Esophagus (tissue), 2 donors: ENCODE measurements around the gene AKAP5. TPM values are rescaled to one million over a fixed set of nuclear protein-coding genes. Genes with fewer than 3 reads are reported as not detected.

Experiments used
- H3K27ac ChIP-seq, 2 donors: one replicate each; pipeline ENCODE4 v1.5.1; 2013; ENCODE audit warnings: low read depth in 2 of 2, mild to moderate bottlenecking in 2 of 2, inconsistent platforms in 1 of 2, low read length in 1 of 2, moderate library complexity in 1 of 2
- H3K27me3 ChIP-seq, 2 donors: one replicate each; pipeline ENCODE4 v1.6.1; 2013; ENCODE audit warnings: low read length in 2 of 2, control low read depth in 1 of 2, mild to moderate bottlenecking in 1 of 2; ENCODE audit not compliant: insufficient read depth in 2 of 2, control insufficient read depth in 1 of 2
- H3K36me3 ChIP-seq, 2 donors: one replicate each; pipeline ENCODE4 v1.6.1; 2013; ENCODE audit warnings: low read length in 1 of 2; ENCODE audit not compliant: control insufficient read depth in 2 of 2, insufficient read depth in 2 of 2
- H3K4me1 ChIP-seq, 2 donors: one replicate each; pipeline ENCODE4 v1.6.1; 2013; ENCODE audit warnings: low read length in 1 of 2; ENCODE audit not compliant: control insufficient read depth in 2 of 2, insufficient read depth in 2 of 2
- H3K4me3 ChIP-seq, 2 donors: one replicate each; pipeline ENCODE4 v1.5.1; 2013; ENCODE audit warnings: low read length in 2 of 2, mild to moderate bottlenecking in 2 of 2, low read depth in 1 of 2, moderate library complexity in 1 of 2
- H3K9me3 ChIP-seq, 2 donors: one replicate each; pipeline ENCODE4 v1.6.1; 2013; ENCODE audit warnings: mild to moderate bottlenecking in 2 of 2, low read depth in 1 of 2, low read length in 1 of 2, moderate library complexity in 1 of 2; ENCODE audit not compliant: control insufficient read depth in 2 of 2, insufficient read depth in 1 of 2
- WGBS, 2 donors: extraction: QIAGEN DNeasy Blood & Tissue Kit; methylation state at CpG; one replicate each; pipeline ENCODE4 v1.1.7; 2013; 5-methylcytosine and 5-hydroxymethylcytosine counted together
- polyA plus RNA-seq, 2 donors: library from polyadenylated mRNA; stranded (reverse); fragments of 200-250 nt; gene quantifications; one replicate each; pipeline ENCODE4 v1.2.3, GENCODE V29; 2013
- donor health status: healthy with polysubstance abuse.
- donor health status: Bipolar disorder and iron deficiency.

The AKAP5 gene
- polyA plus RNA-seq, 2 donors: 0.04 to 0.06 TPM

DNA sequence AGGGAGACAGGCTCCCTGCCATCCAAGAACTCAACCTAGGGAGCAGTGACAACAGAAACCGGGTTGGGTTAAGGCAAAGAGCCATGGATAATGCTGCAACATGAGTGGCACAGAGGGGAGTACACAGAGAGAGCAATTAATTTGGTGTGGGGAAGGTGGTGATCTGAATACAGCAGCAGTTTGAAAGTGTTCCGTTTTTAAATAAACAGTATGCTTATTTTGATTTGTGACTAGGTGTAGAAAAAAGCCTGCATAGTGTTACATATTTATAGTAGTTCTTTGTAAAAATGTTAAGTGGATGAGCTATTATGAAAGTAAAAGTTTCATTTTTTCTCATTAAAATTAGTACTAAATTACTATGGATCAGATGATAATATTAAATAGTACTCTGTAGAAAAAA, 8.7 kb downstream of the AKAP5 start:
- H3K27ac ChIP-seq: no peak overlapping the region
- peaks cover 0 to 2% of the 10 kb centered on the region in 2 donors for H3K36me3 ChIP-seq
- H3K9me3 ChIP-seq: no peaks in the 10 kb centered on the region
- no peaks in the 10 kb centered on the region for H3K27me3 ChIP-seq
- WGBS, 2 donors: 59 to 62% methylated on average over 2 of the region's 2 CpGs
- no peak overlapping the region for H3K4me3 ChIP-seq
- H3K4me1 ChIP-seq: peaks cover 0 to 2% of the 10 kb centered on the region in 2 donors

DNA sequence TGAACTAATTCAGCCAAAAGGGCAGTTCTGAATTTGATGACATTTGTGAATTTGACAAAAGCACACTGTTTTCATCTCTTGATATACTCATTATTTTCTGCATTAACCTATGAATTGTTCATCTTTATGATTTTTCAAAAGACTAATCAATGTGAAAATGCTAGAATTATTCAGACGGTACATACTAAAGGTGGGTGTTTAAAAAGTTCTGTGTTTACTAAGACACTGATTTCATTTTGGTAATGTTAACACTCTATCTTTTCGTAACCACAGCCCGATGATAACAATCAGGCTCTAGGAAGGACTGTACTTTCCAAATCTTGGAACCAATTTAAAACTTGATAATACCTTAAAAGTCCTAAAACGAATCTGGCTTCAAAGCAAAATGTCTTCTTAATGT, 9.4 kb downstream of the AKAP5 start:
- Histone ChIP-seq H3K27me3 (no peaks in the 10 kb centered on the region), H3K9me3 (no peaks in the 10 kb centered on the region), H3K36me3 (peaks cover 0 to 2% of the 10 kb centered on the region in 2 donors), H3K4me3 (no peak overlapping the region), H3K27ac (no peak overlapping the region), H3K4me1 (peaks cover 0 to 2% of the 10 kb centered on the region in 2 donors)
- WGBS, 2 donors: 72 to 73% methylated on average over 4 of the region's 4 CpGs

DNA sequence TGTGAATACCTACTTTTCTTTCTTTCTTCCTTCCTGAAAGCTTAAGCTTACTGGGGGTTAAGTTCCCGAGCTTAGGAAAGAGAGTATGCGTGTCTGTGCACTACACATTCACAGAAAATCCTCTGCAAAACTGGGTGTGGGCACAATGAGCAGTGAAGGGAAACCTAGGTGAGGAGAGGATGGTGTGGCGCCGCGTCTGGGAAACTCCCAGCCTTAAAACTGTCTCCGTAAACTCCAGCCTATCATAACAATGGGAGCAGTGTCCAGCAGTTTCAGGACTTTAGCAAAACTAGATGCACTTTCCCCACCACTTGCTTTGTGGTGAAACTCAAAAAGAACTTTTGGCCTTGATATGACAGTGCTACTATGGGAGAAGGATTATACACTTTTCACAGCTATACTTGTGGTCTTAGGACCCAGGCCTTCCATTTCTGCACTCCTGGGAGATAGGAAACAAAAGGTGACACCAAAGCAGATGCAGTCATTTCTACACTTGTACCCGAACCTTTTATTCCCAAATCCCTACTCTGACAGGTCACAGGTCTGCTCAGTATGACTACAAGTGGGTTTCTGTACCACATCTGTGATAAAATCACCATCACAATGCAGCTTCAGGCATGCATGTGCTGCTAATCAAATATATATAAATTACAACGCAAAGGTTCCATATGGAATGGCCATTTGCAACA, 10.4 kb downstream of the AKAP5 start:
- Histone ChIP-seq H3K4me3 (no peak overlapping the region), H3K36me3 (peaks cover 0 to 2% of the 10 kb centered on the region in 2 donors), H3K4me1 (peaks cover 0 to 2% of the 10 kb centered on the region in 2 donors), H3K9me3 (no peaks in the 10 kb centered on the region), H3K27me3 (no peaks in the 10 kb centered on the region), H3K27ac (no peak overlapping the region)
- WGBS, 2 donors: 85 to 87% methylated on average over 8 of the region's 8 CpGs

DNA sequence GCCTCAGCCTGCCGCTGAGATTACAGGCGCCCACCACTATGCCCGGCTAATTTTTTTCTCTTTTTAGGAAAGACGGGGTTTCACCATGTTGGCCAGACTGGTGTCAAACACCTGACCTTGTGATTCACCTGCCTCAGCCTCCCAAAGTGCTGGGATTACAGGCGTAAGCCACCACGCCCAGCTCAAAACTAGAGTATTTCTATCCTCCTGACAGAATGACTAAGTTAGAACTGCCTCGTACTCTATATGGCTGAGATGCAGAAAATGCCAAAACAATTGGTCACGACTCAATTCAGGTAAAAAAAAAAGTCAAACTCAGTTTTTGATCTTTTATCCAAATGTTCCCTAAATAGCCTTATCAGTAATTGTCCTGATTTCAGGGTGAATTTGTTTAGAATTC, 11.1 kb downstream of the AKAP5 start:
- peaks cover 0 to 2% of the 10 kb centered on the region in 2 donors for H3K36me3 ChIP-seq
- H3K4me3 ChIP-seq: no peak overlapping the region
- H3K27me3 ChIP-seq: no peaks in the 10 kb centered on the region
- peaks cover 0 to 2% of the 10 kb centered on the region in 2 donors for H3K4me1 ChIP-seq
- H3K9me3 ChIP-seq: no peaks in the 10 kb centered on the region
- WGBS, 2 donors: 86 to 91% methylated on average over 8 of the region's 8 CpGs
- no peak overlapping the region for H3K27ac ChIP-seq

DNA sequence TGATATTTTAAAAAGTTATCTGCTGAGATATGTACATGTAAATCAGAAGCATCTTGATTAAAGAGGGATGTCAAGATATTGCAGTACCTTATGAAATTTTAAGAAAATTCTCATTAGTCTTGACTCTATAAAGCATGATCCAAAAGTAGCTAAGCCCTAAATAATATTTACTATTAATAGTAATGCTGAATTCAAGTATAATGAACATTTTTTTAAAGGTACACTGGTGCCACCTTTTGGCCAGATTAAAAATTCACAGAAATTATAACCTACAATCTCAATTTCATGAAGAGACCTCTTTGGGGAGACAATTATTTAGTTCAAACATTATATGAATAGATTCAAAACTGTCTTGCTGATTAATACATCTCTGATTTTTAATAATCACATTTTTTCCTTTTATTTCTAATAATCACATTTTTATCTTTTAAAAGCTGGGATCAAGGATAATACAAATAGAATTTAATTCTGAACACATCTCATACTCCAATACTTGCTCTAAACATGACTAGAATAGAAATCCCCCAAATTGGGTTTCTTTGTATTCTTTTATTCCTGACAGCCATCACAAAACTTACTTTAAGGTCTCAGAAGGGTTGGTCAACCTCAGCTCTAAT, 13.4 kb downstream of the AKAP5 start:
- peaks cover 0 to 2% of the 10 kb centered on the region in 2 donors for H3K4me1 ChIP-seq
- H3K9me3 ChIP-seq: no peaks in the 10 kb centered on the region
- no peak overlapping the region for H3K4me3 ChIP-seq

DNA sequence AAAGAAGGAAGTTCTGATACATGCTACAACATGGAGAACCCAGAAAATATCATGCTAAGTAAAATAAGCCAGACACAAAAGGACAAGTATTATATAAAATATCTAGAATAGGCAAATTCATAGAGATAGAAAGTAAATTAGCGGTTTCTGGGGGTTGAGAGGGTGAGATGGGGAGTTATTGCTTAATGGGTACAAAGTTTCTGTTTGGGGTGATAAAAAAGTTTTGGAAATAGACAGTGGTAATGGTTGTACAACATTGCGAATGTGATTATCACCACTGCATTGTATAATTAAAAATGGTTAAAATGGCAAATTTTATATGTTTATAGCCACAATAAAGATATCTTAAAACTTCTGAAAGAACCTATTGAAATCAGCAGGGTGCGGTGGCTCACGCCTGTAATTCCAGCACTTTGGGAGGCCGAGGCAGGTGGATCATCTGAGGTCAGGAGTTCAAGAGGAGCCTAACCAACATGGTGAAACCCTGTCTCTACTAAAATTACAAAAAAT, 23.3 kb downstream of the AKAP5 start:
- no peak overlapping the region for H3K4me3 ChIP-seq
- no peaks in the 10 kb centered on the region for H3K9me3 ChIP-seq
- 80 to 86% methylated on average over 5 of the region's 5 CpGs for WGBS, 2 donors
- no peak overlapping the region for H3K27ac ChIP-seq
- no peaks in the 10 kb centered on the region for H3K27me3 ChIP-seq
- H3K4me1 ChIP-seq: no peaks in the 10 kb centered on the region
- H3K36me3 ChIP-seq: peaks cover 6 to 13% of the 10 kb centered on the region in 2 donors

More for the DNA sequence above, 13.4 kb downstream of the AKAP5 start:
- Histone ChIP-seq H3K36me3 (peaks cover 0 to 2% of the 10 kb centered on the region in 2 donors), H3K27me3 (no peaks in the 10 kb centered on the region), H3K27ac (no peak overlapping the region)

DNA sequence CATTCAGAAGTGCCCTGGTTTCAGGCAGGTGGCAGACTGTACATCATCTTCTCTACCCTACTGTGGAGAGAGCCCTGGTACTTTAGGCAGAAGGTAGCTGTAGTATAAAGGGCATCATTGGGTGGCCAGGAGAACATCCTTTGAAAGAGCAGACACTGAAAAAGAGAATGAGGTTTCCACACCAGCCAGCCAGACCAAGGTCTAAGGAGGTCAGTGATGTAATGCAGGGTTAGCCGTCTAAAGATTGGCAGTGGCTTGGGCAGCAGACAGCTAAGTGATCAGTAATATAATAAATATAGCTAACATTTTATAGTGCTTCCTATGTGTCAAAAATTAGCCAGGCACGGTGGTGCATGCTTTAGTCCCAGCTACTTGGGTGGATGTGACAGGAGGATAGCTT, 26.3 kb downstream of the AKAP5 start:
- 83 to 86% methylated on average over 2 of the region's 2 CpGs for WGBS, 2 donors
- no peak overlapping the region for H3K27ac ChIP-seq
- peaks cover 6 to 13% of the 10 kb centered on the region in 2 donors for H3K36me3 ChIP-seq
- H3K27me3 ChIP-seq: no peaks in the 10 kb centered on the region
- H3K4me1 ChIP-seq: no peaks in the 10 kb centered on the region
- H3K9me3 ChIP-seq: no peaks in the 10 kb centered on the region
- H3K4me3 ChIP-seq: no peak overlapping the region

DNA sequence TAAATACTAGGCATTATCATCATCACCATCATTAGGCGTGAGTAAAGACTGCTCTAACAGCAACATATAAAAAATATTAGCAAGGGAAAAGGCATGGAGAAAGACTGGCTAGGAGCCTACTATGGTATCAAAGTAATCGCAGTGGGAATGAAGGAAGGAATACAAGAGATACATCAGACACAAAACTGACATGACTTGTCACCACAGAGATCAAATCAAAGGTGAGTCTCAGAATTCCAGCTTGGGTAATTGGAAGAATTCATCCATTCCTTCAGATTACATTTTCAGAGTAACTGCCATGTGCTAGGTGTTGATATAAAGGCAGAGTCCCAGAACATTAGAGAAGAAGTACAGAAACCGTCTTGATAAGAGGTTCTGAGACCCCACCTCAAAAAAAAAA, 28.2 kb downstream of the AKAP5 start:
- 91 to 96% methylated on average over 3 of the region's 3 CpGs for WGBS, 2 donors
- Histone ChIP-seq H3K27me3 (no peaks in the 10 kb centered on the region), H3K27ac (no peak overlapping the region), H3K9me3 (no peaks in the 10 kb centered on the region), H3K4me3 (no peak overlapping the region), H3K4me1 (no peaks in the 10 kb centered on the region), H3K36me3 (peaks cover 0 to 3% of the 10 kb centered on the region in 2 donors)

DNA sequence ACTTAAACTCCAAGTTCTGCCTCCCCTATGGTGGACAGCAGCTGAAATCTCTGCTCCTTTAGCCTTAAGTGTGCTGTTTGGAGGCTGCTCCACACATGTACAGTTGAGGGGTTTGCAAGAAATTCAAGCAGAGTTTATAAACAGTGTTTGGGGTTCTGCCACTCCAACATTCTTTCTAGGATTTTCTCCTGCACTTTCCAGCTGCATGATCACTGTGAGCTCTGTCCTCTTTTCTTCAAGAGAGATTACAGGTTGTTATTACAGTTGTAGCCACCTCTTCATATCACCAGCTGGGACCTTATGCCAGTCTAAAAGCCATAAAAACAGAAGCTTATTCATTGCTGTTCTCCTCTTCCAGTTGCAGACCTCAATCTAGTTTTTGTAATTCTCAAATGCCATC, 30.0 kb downstream of the AKAP5 start:
- Histone ChIP-seq H3K27me3 (no peaks in the 10 kb centered on the region), H3K4me3 (no peak overlapping the region), H3K36me3 (peaks cover 0 to 3% of the 10 kb centered on the region in 2 donors), H3K4me1 (no peaks in the 10 kb centered on the region), H3K27ac (no peak overlapping the region), H3K9me3 (no peaks in the 10 kb centered on the region)

DNA sequence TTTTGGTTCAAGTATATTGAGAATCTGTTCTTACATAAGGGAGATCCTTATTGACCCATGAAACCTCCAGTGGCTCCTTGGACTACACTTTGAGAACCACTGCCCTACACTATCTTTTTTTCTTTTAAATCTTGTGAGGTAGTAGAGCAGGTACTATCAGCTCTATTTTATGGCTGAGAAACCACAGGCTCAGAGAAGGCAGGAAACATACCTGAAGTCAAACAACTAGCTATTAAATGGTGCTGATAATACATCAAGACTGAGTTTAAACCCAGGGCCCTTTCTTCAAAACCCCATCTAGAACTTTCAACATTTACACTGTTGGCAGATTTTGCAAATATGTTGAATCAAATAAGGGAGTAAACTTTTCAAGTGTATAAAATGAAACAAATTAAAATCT, 31.5 kb downstream of the AKAP5 start:
- Histone ChIP-seq H3K9me3 (no peaks in the 10 kb centered on the region), H3K27ac (no peak overlapping the region), H3K4me3 (no peak overlapping the region), H3K27me3 (no peaks in the 10 kb centered on the region), H3K36me3 (peaks cover 0 to under 1% of the 10 kb centered on the region in 2 donors), H3K4me1 (no peaks in the 10 kb centered on the region)
